Heart left ventricle (tissue), 16 donors: Measurements from ENCODE around the gene NVL. TPM values are rescaled to one million over a fixed set of nuclear protein-coding genes. Genes with fewer than 3 reads are reported as not detected.
"Not testable (repeated sequence)": the region's sequence is repeated elsewhere in the genome, so short reads cannot be mapped to it uniquely, and the experiment has no call there.

Source experiments
- ATAC-seq, 4 donors: fragments of 200-7000 bp; cut with Tn5 transposase; one replicate each; pipeline ENCODE4 v1.9.1; 2020 to 2022; ENCODE audit warnings: moderate library complexity in 4 of 4, mild to moderate bottlenecking in 3 of 4, moderate number of reproducible peaks in 1 of 4
- DNase-seq, 5 donors: peaks; one replicate each; pipeline ENCODE4 v3.0.0-alpha.2; 2020
- H3K27ac ChIP-seq, 12 donors: fragments of 200-600 bp; sonication (generic) in 4 of 12; one replicate each; pipeline versions ENCODE4 v1.5.0 to v1.8.0; 2016 to 2022; ENCODE audit warnings: mild to moderate bottlenecking in 2 of 12
- H3K27me3 ChIP-seq, 9 donors: fragments of 200-600 bp; sonication (generic) in 2 of 9; one replicate each; pipeline versions ENCODE4 v1.5.1 to v1.8.0; 2016 to 2022; ENCODE audit warnings: mild to moderate bottlenecking in 3 of 9
- H3K36me3 ChIP-seq, 9 donors: fragments of 200-600 bp; sonication (generic) in 2 of 9; one replicate each; pipeline versions ENCODE4 v1.5.0 to v1.8.0; 2018 to 2022; ENCODE audit warnings: mild to moderate bottlenecking in 2 of 9
- H3K4me1 ChIP-seq, 12 donors: fragments of 200-600 bp; sonication (generic) in 4 of 12; one replicate each; pipeline versions ENCODE4 v1.5.0 to v1.8.0; 2016 to 2022; ENCODE audit warnings: mild to moderate bottlenecking in 3 of 12
- H3K4me3 ChIP-seq, 12 donors: fragments of 200-600 bp; sonication (generic) in 4 of 12; one replicate each; pipeline versions ENCODE4 v1.5.0 to v1.8.0; 2017 to 2022; ENCODE audit warnings: mild to moderate bottlenecking in 9 of 12, moderate library complexity in 4 of 12
- H3K9me3 ChIP-seq, 12 donors: fragments of 200-600 bp; sonication (generic) in 4 of 12; one replicate each; pipeline versions ENCODE4 v1.5.0 to v1.8.0; 2016 to 2022; ENCODE audit warnings: mild to moderate bottlenecking in 1 of 12
- CTCF ChIP-seq, 12 donors: fragments of 200-600 bp; sonication (generic) in 4 of 12; IDR thresholded peaks; one replicate each; pipeline versions ENCODE4 v1.5.0 to v1.8.0; 2018 to 2022; ENCODE audit warnings: antibody characterized with exemption in 12 of 12, mild to moderate bottlenecking in 5 of 12
- POLR2A ChIP-seq, 2 donors: fragments of 450-650 bp; IDR thresholded peaks; one replicate each; pipeline ENCODE4 v1.6.1; 2017; ENCODE audit warnings: antibody characterized with exemption in 2 of 2, mild to moderate bottlenecking in 2 of 2, moderate library complexity in 2 of 2
- WGBS, 4 donors: extraction: QIAGEN DNeasy Blood & Tissue Kit in 2 of 4; methylation state at CpG; one replicate each; pipeline versions ENCODE4 v1.1.5 to v1.1.7; 2013 to 2018; 5-methylcytosine and 5-hydroxymethylcytosine counted together
- intact Hi-C, 10 donors: fragments of 100-400 bp; cut with DNase I; formaldehyde crosslinking; loops; one replicate each; pipeline versions ENCODE4 v1.11.1 to v1.14.2; 2022
- polyA plus RNA-seq, 2 donors: library from polyadenylated mRNA; stranded (reverse); fragments of 200-250 nt; gene quantifications; one replicate each; pipeline ENCODE4 v1.2.3, GENCODE V29; 2013
- total RNA-seq, 9 donors: library from RNA; depleted of rRNA in 2 of 9; stranded (reverse); fragments of >200 nt in 2 of 9; fragmentation: NEBNext Ultra II Directional in 3 of 9; extraction: Animal tissue kit (Norgen Biotek cat#: 25700) in 3 of 9; gene quantifications; one replicate each; pipeline versions ENCODE4 v1.1.0 to v1.2.4, GENCODE V29; 2016 to 2023
- donor health status: ischemic (EF 13 %, LVEDD 7.1; RV severe dilation, severe dysfunction).
- donor health status: healthy with polysubstance abuse.
- donor health status: DM: no; HTN: yes; CAD: no.
- donor health status: DM: no; HTN: no; CAD: no.
- donor health status: ischemic (EF 25% LVEDD 6.9; RV normal size, moderate dysfunction).
- donor health status: ischemic (EF 25% LVEDD 5.7; RV mildly dilated, moderate dysfunction).
- donor health status: healthy.
- donor health status: DM: yes; HTN: yes; CAD: no.
- donor health status: ischemic (EF 35%, LVEDD 5.7; RV mildly dilated, moderate dysfunction).
- donor health status: nonischemic (EF 11% LVEDD 7.7; RV severe dilation, severe dysfunction).
- donor health status: DM: yes; HTN: yes; CAD: no.
- donor health status: PGD.
- donor health status: ischemic (EF 29% LVEDD 5.4; RV normal size, mild dysfunction).
- donor health status: nonischemic (EF 23%, LVEDD 6.1; RV moderate dilation, normal function).

Gene NVL
- total and polyA plus RNA-seq, 11 donors: 4.8 to 14.8 (median 9.3) TPM

GRCh38 chr1:224213438-224214119, 116.4 kb downstream of the NVL start:
- WGBS, 4 donors: 65 to 81% (median 73%) methylated on average over 4 of the region's 4 CpGs
- no peak for ATAC-seq
- no peak for TF ChIP-seq POLR2A (IDR thresholded peaks at IDR 0.05)
- no peak for TF ChIP-seq CTCF (IDR thresholded peaks at IDR 0.05)
- Histone ChIP-seq H3K36me3 (no peaks in the 10 kb centered on the region), H3K4me1 (peaks cover 0 to 26% (median 7%) of the 10 kb centered on the region in 12 donors), H3K4me3 (no peak overlapping the region), H3K27ac (no peak overlapping the region), H3K27me3 (no peaks in the 10 kb centered on the region), H3K9me3 (no peaks in the 10 kb centered on the region)
- peak in 1 of 5 donors; percentile 18 for DNase-seq
- intact Hi-C loops: no loop called here

- ATAC-seq (no peak), DNase-seq (peak in 1 of 5 donors; percentile 21)
- Histone ChIP-seq H3K27ac (no peak overlapping the region), H3K36me3 (no peaks in the 10 kb centered on the region), H3K4me1 (peaks cover 0 to 23% (median 7%) of the 10 kb centered on the region in 12 donors), H3K4me3 (no peak overlapping the region), H3K9me3 (no peaks in the 10 kb centered on the region), H3K27me3 (no peaks in the 10 kb centered on the region)
- TF ChIP-seq CTCF (IDR thresholded peaks at IDR 0.05): no peak
- no peak for TF ChIP-seq POLR2A (IDR thresholded peaks at IDR 0.05)
- intact Hi-C loops: no loop called here
- WGBS, 4 donors: 76 to 85% (median 83%) methylated on average over 13 of the region's 13 CpGs
Observed at GRCh38 chr1:224212618-224213061, 117.3 kb downstream of the NVL start.

- WGBS, 4 donors: 24 to 45% (median 30%) methylated on average over 4 of the region's 4 CpGs
- no peak overlapping the region for H3K4me3 ChIP-seq
- peaks cover 0 to 23% (median 7%) of the 10 kb centered on the region in 12 donors for H3K4me1 ChIP-seq
- no peaks in the 10 kb centered on the region for H3K36me3 ChIP-seq
- peak overlapping the region in 9 of 12 donors; percentile 8 to 61 (median 50) for H3K27ac ChIP-seq
- DNase-seq (no peak), ATAC-seq (peak; percentile 71 to 77 (median 74))
- intact Hi-C loops: no loop called here
- TF ChIP-seq POLR2A (IDR thresholded peaks at IDR 0.05): no peak
- no peak for TF ChIP-seq CTCF (IDR thresholded peaks at IDR 0.05)
- no peaks in the 10 kb centered on the region for H3K27me3 ChIP-seq
- no peaks in the 10 kb centered on the region for H3K9me3 ChIP-seq
Observed at GRCh38 chr1:224211206-224211962, 118.6 kb downstream of the NVL start.

- H3K27me3 ChIP-seq, intact Hi-C loops, ATAC-seq, H3K4me3 ChIP-seq, H3K9me3 ChIP-seq, H3K36me3 ChIP-seq: not testable (repeated sequence)
- WGBS, 4 donors: 82 to 85% (median 84%) methylated on average over 10 of the region's 10 CpGs
- Histone ChIP-seq H3K4me1 (peaks cover 0 to 40% (median 19%) of the 10 kb centered on the region in 12 donors), H3K27ac (peak overlapping the region in 1 of 12 donors; percentile 78)
- DNase-seq: peak in 1 of 5 donors; percentile 2
Observed at GRCh38 chr1:224205931-224206538, 123.9 kb downstream of the NVL start.
